Common myeloid progenitor, CD34-positive (primary cell): ENCODE data around the gene RBL2.

Experiments used
- CTCF ChIA-PET: fragments of 350-600 bp; sonication (Branson Sonifier 250); formaldehyde crosslinking; loops from one replicate; lab custom pipeline; 2021; ENCODE audit warnings: antibody characterized with exemption; lab: Charles Lee
- POLR2A ChIA-PET: fragments of 350-600 bp; sonication (Branson Sonifier 250); formaldehyde crosslinking; loops from one replicate; lab custom pipeline; 2021; ENCODE audit warnings: antibody characterized with exemption; lab: Charles Lee
- DNase-seq, 3 donors: peaks; one replicate each; pipeline versions ENCODE4 v3.0.0 to v3.0.0-alpha.2; 2013
- H3K27ac ChIP-seq, 2 experiments: 1 replicate in 1 of 2; 2 replicates in 1 of 2; pipeline ENCODE4 v1.7.0; 2013; ENCODE audit warnings: inconsistent platforms in 2 of 2, low read length in 2 of 2, mild to moderate bottlenecking in 2 of 2, low read depth in 1 of 2, moderate library complexity in 1 of 2; ENCODE audit not compliant: severe bottlenecking in 2 of 2, insufficient read depth in 1 of 2, poor library complexity in 1 of 2
- H3K27me3 ChIP-seq, 5 experiments: replicated peaks in 2 of 5; 1 replicate in 3 of 5; 2 replicates in 2 of 5; pipeline versions ENCODE4 v1.6.1 to v1.7.0; 2013; ENCODE audit warnings: low read length in 4 of 5, mild to moderate bottlenecking in 2 of 5, moderate library complexity in 2 of 5, inconsistent platforms in 1 of 5; ENCODE audit not compliant: insufficient read depth in 5 of 5, control insufficient read depth in 4 of 5
- H3K36me3 ChIP-seq, 4 experiments: 1 replicate in 2 of 4; 2 replicates in 2 of 4; pipeline versions ENCODE4 v1.6.1 to v1.7.0; 2013; ENCODE audit warnings: low read length in 3 of 4, control low read depth in 1 of 4, mild to moderate bottlenecking in 1 of 4; ENCODE audit not compliant: control insufficient read depth in 4 of 4, insufficient read depth in 4 of 4
- H3K4me1 ChIP-seq, 4 experiments: 1 replicate in 3 of 4; 2 replicates in 1 of 4; pipeline versions ENCODE4 v1.6.1 to v1.7.1; 2013; ENCODE audit warnings: low read length in 3 of 4, mild to moderate bottlenecking in 3 of 4, control low read depth in 1 of 4, inconsistent platforms in 1 of 4, moderate library complexity in 1 of 4; ENCODE audit not compliant: control insufficient read depth in 4 of 4, insufficient read depth in 4 of 4; ENCODE audit errors: control extremely low read depth in 1 of 4
- H3K4me3 ChIP-seq, 7 experiments: 1 replicate in 4 of 7; 2 replicates in 3 of 7; pipeline versions ENCODE4 v1.5.1 to v1.7.0; 2013; ENCODE audit warnings: mild to moderate bottlenecking in 7 of 7, low read length in 6 of 7, moderate library complexity in 6 of 7, inconsistent platforms in 2 of 7, low read depth in 2 of 7, control low read depth in 1 of 7; ENCODE audit not compliant: insufficient read depth in 4 of 7, control insufficient read depth in 1 of 7; ENCODE audit errors: extremely low read depth in 1 of 7
- H3K9me3 ChIP-seq, 5 experiments: 1 replicate in 4 of 5; 2 replicates in 1 of 5; pipeline versions ENCODE4 v1.6.1 to v1.7.1; 2013; ENCODE audit warnings: low read length in 4 of 5, mild to moderate bottlenecking in 2 of 5, inconsistent platforms in 1 of 5, low read depth in 1 of 5, moderate library complexity in 1 of 5; ENCODE audit not compliant: control insufficient read depth in 4 of 5, insufficient read depth in 2 of 5; ENCODE audit errors: control extremely low read depth in 1 of 5
- WGBS: methylation state at CpG from one replicate; pipeline ENCODE4 v1.1.5; 2013; ENCODE audit not compliant: insufficient coverage; 5-methylcytosine and 5-hydroxymethylcytosine counted together

RBL2 gene

GRCh38 chr16:53430363-53430762 is 3.9 kb upstream of the RBL2 start:
- peaks cover 0 to 6% (median 0%) of the 10 kb centered on the region in 5 experiments for H3K27me3 ChIP-seq
- no peaks in the 10 kb centered on the region for H3K9me3 ChIP-seq
- no CpG with 5 or more reads among the region's 1 CpG for WGBS
- CTCF ChIA-PET, result no interaction called here
- no peak overlapping the region for H3K27ac ChIP-seq
- H3K4me1 ChIP-seq, result peaks cover 0 to 11% (median 5%) of the 10 kb centered on the region in 4 experiments
- DNase-seq, result no peak
- H3K4me3 ChIP-seq, result no peak overlapping the region
- POLR2A ChIA-PET, result no interaction called here
- H3K36me3 ChIP-seq, result no peaks in the 10 kb centered on the region

- peak in 2 of 3 donors; percentile 27 to 52 for DNase-seq
- WGBS, result 97% methylated on average over 6 of the region's 7 CpGs
- H3K4me1 ChIP-seq, result peaks cover 6 to 20% (median 14%) of the 10 kb centered on the region in 4 experiments
- H3K36me3 ChIP-seq, result no peaks in the 10 kb centered on the region
- no peaks in the 10 kb centered on the region for H3K9me3 ChIP-seq
- ChIA-PET CTCF (no interaction called here), POLR2A (no interaction called here)
- no peak overlapping the region for H3K27ac ChIP-seq
- H3K4me3 ChIP-seq, result peak overlapping the region in 2 of 7 experiments; percentile 100
- H3K27me3 ChIP-seq, result peaks cover 0 to 6% (median 0%) of the 10 kb centered on the region in 5 experiments
Observed at GRCh38 chr16:53433509-53433908, 762 bp upstream of the RBL2 start.

- POLR2A ChIA-PET, result no interaction called here
- Histone ChIP-seq H3K27ac (peak overlapping the region in 1 of 2 experiments; percentile 16), H3K4me3 (peak overlapping the region in 6 of 7 experiments; percentile 84 to 100 (median 94)), H3K9me3 (no peaks in the 10 kb centered on the region), H3K4me1 (peaks cover 6 to 20% (median 14%) of the 10 kb centered on the region in 4 experiments), H3K27me3 (peaks cover 0 to 6% (median 0%) of the 10 kb centered on the region in 5 experiments), H3K36me3 (no peaks in the 10 kb centered on the region)
- 31% methylated on average over 12 of the region's 13 CpGs for WGBS
- no peak for DNase-seq
- CTCF ChIA-PET, result no interaction called here
Observed at GRCh38 chr16:53433930-53434376, 318 bp upstream of the RBL2 start.

GRCh38 chr16:53435066-53435688 is 906 bp downstream of the RBL2 start:
- 0% methylated on average over 23 of the region's 28 CpGs for WGBS
- Histone ChIP-seq H3K9me3 (no peaks in the 10 kb centered on the region), H3K4me1 (peaks cover 6 to 20% (median 14%) of the 10 kb centered on the region in 4 experiments), H3K27me3 (no peaks in the 10 kb centered on the region), H3K27ac (peak overlapping the region; percentile 61 to 88), H3K4me3 (peak overlapping the region; percentile 84 to 100 (median 93)), H3K36me3 (peaks cover 0 to 4% (median 0%) of the 10 kb centered on the region in 4 experiments)
- ChIA-PET POLR2A (interaction anchor here (0.6 kb wide), 1 partner anchor 69 kb away, joined by 4 read pairs; no protein-coding TSS in a partner anchor), CTCF (interaction anchor here (0.6 to 1.3 kb wide), 3 partner anchors 13 to 126 kb away, joined by 3 read pairs; no protein-coding TSS in a partner anchor)
- DNase-seq, result peak; percentile 72 to 90 (median 81)

GRCh38 chr16:53440125-53440524 is 5.9 kb downstream of the RBL2 start:
- CTCF ChIA-PET, result interaction anchor here (0.8 kb wide), 1 partner anchor 285 kb away, joined by 4 read pairs; no protein-coding TSS in a partner anchor
- Histone ChIP-seq H3K27ac (no peak overlapping the region), H3K27me3 (no peaks in the 10 kb centered on the region), H3K4me3 (no peak overlapping the region), H3K9me3 (no peaks in the 10 kb centered on the region), H3K4me1 (peaks cover 6 to 11% (median 8%) of the 10 kb centered on the region in 4 experiments), H3K36me3 (peaks cover 9 to 40% (median 11%) of the 10 kb centered on the region in 4 experiments)
- POLR2A ChIA-PET, result no interaction called here
- 100% methylated on average over 2 of the region's 5 CpGs for WGBS
- no peak for DNase-seq

GRCh38 chr16:53445534-53445933 is 11.3 kb downstream of the RBL2 start:
- H3K36me3 ChIP-seq, result peaks cover 16 to 65% (median 19%) of the 10 kb centered on the region in 4 experiments
- H3K4me3 ChIP-seq, result no peak overlapping the region
- no peak for DNase-seq
- H3K4me1 ChIP-seq, result no peaks in the 10 kb centered on the region
- ChIA-PET POLR2A (no interaction called here), CTCF (interaction anchor here (0.9 kb wide), 1 partner anchor 10 kb away, joined by 3 read pairs; no protein-coding TSS in a partner anchor)
- no peak overlapping the region for H3K27ac ChIP-seq
- no peaks in the 10 kb centered on the region for H3K9me3 ChIP-seq
- WGBS, result 86% methylated on average over 1 of the region's 5 CpGs
- H3K27me3 ChIP-seq, result peaks cover 0 to 2% (median 0%) of the 10 kb centered on the region in 5 experiments

- Histone ChIP-seq H3K36me3 (peaks cover 14 to 62% (median 15%) of the 10 kb centered on the region in 4 experiments), H3K4me3 (no peak overlapping the region), H3K4me1 (no peaks in the 10 kb centered on the region), H3K9me3 (no peaks in the 10 kb centered on the region), H3K27ac (no peak overlapping the region), H3K27me3 (peaks cover 0 to 2% (median 0%) of the 10 kb centered on the region in 5 experiments)
- ChIA-PET CTCF (interaction anchor here (1.1 kb wide), 1 partner anchor 11 kb away, joined by 3 read pairs; no protein-coding TSS in a partner anchor), POLR2A (interaction anchor here (0.6 kb wide), 1 partner anchor 245 kb away, joined by 9 read pairs; no protein-coding TSS in a partner anchor)
- no peak for DNase-seq
- WGBS, result 100% methylated on average over 2 of the region's 3 CpGs
Observed at GRCh38 chr16:53446090-53446489, 11.8 kb downstream of the RBL2 start.
